Stimulated activated CD4-positive, alpha-beta T cell treated with anti-CD3 and anti-CD28 coated beads, Interleukin-4, amount 100 ng/mL, for 1 hour (primary cell): ENCODE data around the gene C2CD4D.

Experiments
- DNase-seq: peaks from one replicate; pipeline ENCODE4 v3.0.0-alpha.2; 2020

Gene C2CD4D

GRCh38 chr1:151809985-151810556 lies 29.5 kb downstream of the C2CD4D start:
- no peak for DNase-seq

GRCh38 chr1:151809290-151809984 lies 30.2 kb downstream of the C2CD4D start:
- DNase-seq = no peak

GRCh38 chr1:151807766-151808165 lies 31.9 kb downstream of the C2CD4D start:
- DNase-seq = no peak

- DNase-seq = no peak
Observed at GRCh38 chr1:151807131-151807530, 32.5 kb downstream of the C2CD4D start.

- no peak for DNase-seq
Observed at GRCh38 chr1:151806170-151806569, 33.5 kb downstream of the C2CD4D start.

GRCh38 chr1:151805066-151805820 lies 34.4 kb downstream of the C2CD4D start, which contains the start of gene LINGO4:
Gene LINGO4, minus strand, starts transcription at chr1:151805419. Its CDS starts 2,715 bp downstream, at chr1:151802704.
- no peak for DNase-seq

GRCh38 chr1:151803915-151804314 lies 35.7 kb downstream of the C2CD4D start:
- DNase-seq = no peak

GRCh38 chr1:151803164-151803563 lies 36.5 kb downstream of the C2CD4D start:
- DNase-seq = no peak

- DNase-seq = no peak
Observed at GRCh38 chr1:151802372-151802771, 37.2 kb downstream of the C2CD4D start.

GRCh38 chr1:151801846-151802245 lies 37.8 kb downstream of the C2CD4D start:
- DNase-seq = no peak

GRCh38 chr1:151801310-151801820 lies 38.3 kb downstream of the C2CD4D start:
- no peak for DNase-seq

- DNase-seq = no peak
Observed at GRCh38 chr1:151800830-151801229, 38.8 kb downstream of the C2CD4D start.

GRCh38 chr1:151799179-151800022 lies 40.2 kb downstream of the C2CD4D start:
- no peak for DNase-seq

GRCh38 chr1:151798571-151798970 lies 41.0 kb downstream of the C2CD4D start:
- no peak for DNase-seq

- DNase-seq = peak; percentile 6
Observed at GRCh38 chr1:151790940-151791651, 48.5 kb downstream of the C2CD4D start.

GRCh38 chr1:151790071-151790939 lies 49.3 kb downstream of the C2CD4D start, which contains the start of gene TDRKH:
Gene TDRKH, minus strand, starts transcription at chr1:151790500. Its CDS starts 7,478 bp downstream, at chr1:151783022.
- DNase-seq = peak; percentile 99
